Natural killer cell (primary cell): ENCODE measurements around the gene MPPED1. TPM values are rescaled to one million over a fixed set of nuclear protein-coding genes. Genes with fewer than 3 reads are reported as not detected.

ENCODE experiments used
- ATAC-seq, 3 donors: fragments of 150-1000 bp in 2 of 3; fragments of 200-7000 bp in 1 of 3; cut with Tn5 transposase; 1 replicate in 1 of 3; 2 replicates in 2 of 3; pipeline ENCODE4 v1.10.0; 2021; ENCODE audit warnings: mild to moderate bottlenecking in 2 of 3, moderate library complexity in 2 of 3
- DNase-seq, 2 donors: peaks; one replicate each; pipeline versions ENCODE4 v3.0.0 to v3.0.0-alpha.2; 2013 to 2021; ENCODE audit warnings: mixed read lengths in 1 of 2
- H3K27ac ChIP-seq: one replicate; pipeline ENCODE4 v1.5.1; 2013; ENCODE audit warnings: mild to moderate bottlenecking, low read length
- H3K27me3 ChIP-seq: one replicate; pipeline ENCODE4 v1.6.1; 2013; ENCODE audit warnings: low read length; ENCODE audit not compliant: control insufficient read depth, insufficient read depth
- H3K36me3 ChIP-seq: one replicate; pipeline ENCODE4 v1.6.1; 2013; ENCODE audit warnings: low read length; ENCODE audit not compliant: control insufficient read depth, insufficient read depth
- H3K4me1 ChIP-seq: one replicate; pipeline ENCODE4 v1.6.1; 2013; ENCODE audit warnings: low read length; ENCODE audit not compliant: control insufficient read depth, insufficient read depth
- H3K4me3 ChIP-seq: one replicate; pipeline ENCODE4 v1.5.1; 2013; ENCODE audit warnings: low read length
- H3K9me3 ChIP-seq: one replicate; pipeline ENCODE4 v1.6.1; 2013; ENCODE audit warnings: low read length; ENCODE audit not compliant: control insufficient read depth, insufficient read depth
- H3K27ac Mint-ChIP-seq, 2 donors: one replicate each; pipeline ENCODE4 v1.8.0; 2022; ENCODE audit warnings: mild to moderate bottlenecking in 2 of 2, mixed read lengths in 2 of 2, moderate library complexity in 1 of 2
- H3K27me3 Mint-ChIP-seq, 2 donors: one replicate each; pipeline ENCODE4 v1.8.0; 2022; ENCODE audit warnings: low read depth in 2 of 2, mixed read lengths in 2 of 2
- H3K36me3 Mint-ChIP-seq: one replicate; pipeline ENCODE4 v1.8.0; 2022; ENCODE audit warnings: mixed read lengths
- H3K4me1 Mint-ChIP-seq, 2 donors: one replicate each; pipeline ENCODE4 v1.8.0; 2022; ENCODE audit warnings: mixed read lengths in 2 of 2
- H3K4me3 Mint-ChIP-seq: one replicate; pipeline ENCODE4 v1.8.0; 2022; ENCODE audit warnings: mild to moderate bottlenecking, moderate library complexity, mixed read lengths
- H3K9me3 Mint-ChIP-seq, 2 donors: one replicate each; pipeline ENCODE4 v1.8.0; 2022; ENCODE audit warnings: mixed read lengths in 2 of 2
- CTCF ChIP-seq: fragments of 200-600 bp; IDR thresholded peaks from one replicate; pipeline ENCODE4 v1.8.0; 2022; ENCODE audit warnings: antibody characterized with exemption
- WGBS: methylation state at CpG from one replicate; pipeline ENCODE4 v1.1.7; 2013; ENCODE audit warnings: missing lambda C conversion rate; ENCODE audit not compliant: insufficient coverage; 5-methylcytosine and 5-hydroxymethylcytosine counted together
- intact Hi-C: fragments of 100-400 bp; cut with micrococcal nuclease; formaldehyde crosslinking; loops from one replicate; pipeline ENCODE4 v1.14.2; 2022
- total RNA-seq, 4 donors: library from RNA; stranded (reverse); fragments of 120-200 nt in 1 of 4; gene quantifications; one replicate each; pipeline versions ENCODE4 v1.2.3 to v1.2.4, GENCODE V29; 2013 to 2022

The MPPED1 gene
- total RNA-seq, 3 donors from 2014 or later (not counting 1 experiment from before 2014, with no cell fraction given) = not detected

- Histone ChIP-seq H3K36me3 (no peaks in the 10 kb centered on the region), H3K4me3 (no peak overlapping the region), H3K27ac (no peak overlapping the region), H3K27me3 (no peaks in the 10 kb centered on the region), H3K4me1 (no peaks in the 10 kb centered on the region), H3K9me3 (peaks cover 3% of the 10 kb centered on the region)
- intact Hi-C loops = no loop called here
- DNase-seq = no peak
- Mint-ChIP-seq H3K27ac (no peak overlapping the region), H3K4me3 (no peak overlapping the region), H3K36me3 (peaks cover 12% of the 10 kb centered on the region), H3K9me3 (peaks cover 0 to 5% of the 10 kb centered on the region in 2 donors), H3K4me1 (no peaks in the 10 kb centered on the region), H3K27me3 (peaks cover 15 to 27% of the 10 kb centered on the region in 2 donors)
- TF ChIP-seq CTCF = no peak
- WGBS = 85% methylated on average over 23 of the region's 23 CpGs
- no peak for ATAC-seq
Observed at GRCh38 chr22:43465291-43466015, 53.6 kb downstream of the MPPED1 start.

GRCh38 chr22:43466710-43467109 is 54.9 kb downstream of the MPPED1 start:
- Mint-ChIP-seq H3K27me3 (peaks cover 15 to 17% of the 10 kb centered on the region in 2 donors), H3K4me1 (no peaks in the 10 kb centered on the region), H3K9me3 (peaks cover 0 to 5% of the 10 kb centered on the region in 2 donors), H3K4me3 (no peak overlapping the region), H3K27ac (no peak overlapping the region), H3K36me3 (peaks cover 12% of the 10 kb centered on the region)
- no peaks in the 10 kb centered on the region for H3K27me3 ChIP-seq
- H3K4me1 ChIP-seq = no peaks in the 10 kb centered on the region
- H3K4me3 ChIP-seq = no peak overlapping the region
- no peaks in the 10 kb centered on the region for H3K36me3 ChIP-seq
- peaks cover 3% of the 10 kb centered on the region for H3K9me3 ChIP-seq
- TF ChIP-seq CTCF = no peak
- 75% methylated on average over 7 of the region's 7 CpGs for WGBS
- DNase-seq (no peak), ATAC-seq (no peak)
- H3K27ac ChIP-seq = no peak overlapping the region
- intact Hi-C loops = no loop called here

- intact Hi-C loops = no loop called here
- Mint-ChIP-seq H3K4me3 (no peak overlapping the region), H3K27ac (no peak overlapping the region), H3K36me3 (peaks cover 12% of the 10 kb centered on the region), H3K27me3 (peaks cover 15 to 17% of the 10 kb centered on the region in 2 donors), H3K9me3 (peaks cover 0 to 5% of the 10 kb centered on the region in 2 donors), H3K4me1 (no peaks in the 10 kb centered on the region)
- DNase-seq = no peak
- Histone ChIP-seq H3K36me3 (no peaks in the 10 kb centered on the region), H3K4me3 (no peak overlapping the region), H3K27me3 (no peaks in the 10 kb centered on the region), H3K9me3 (peaks cover 3% of the 10 kb centered on the region), H3K27ac (no peak overlapping the region), H3K4me1 (no peaks in the 10 kb centered on the region)
- TF ChIP-seq CTCF = no peak
- no peak for ATAC-seq
- 84% methylated on average over 21 of the region's 21 CpGs for WGBS
Observed at GRCh38 chr22:43467216-43467940, 55.6 kb downstream of the MPPED1 start.
